CD8-positive, alpha-beta memory T cell (primary cell): ENCODE results near the gene SLC38A4. TPM values are rescaled to one million over a fixed set of nuclear protein-coding genes. Genes with fewer than 3 reads are reported as not detected.

Experiments used
- CTCF ChIA-PET: fragments of 350-600 bp; sonication (Branson Sonifier 250); formaldehyde crosslinking; loops from one replicate; lab custom pipeline; 2021; ENCODE audit warnings: antibody characterized with exemption; lab: Charles Lee
- POLR2A ChIA-PET: fragments of 350-600 bp; sonication (Branson Sonifier 250); formaldehyde crosslinking; loops from one replicate; lab custom pipeline; 2021; ENCODE audit warnings: antibody characterized with exemption; lab: Charles Lee
- DNase-seq, 5 donors: peaks; one replicate each; pipeline versions ENCODE4 v3.0.0 to v3.0.0-alpha.2; 2020 to 2022; ENCODE audit warnings: mixed read lengths in 1 of 5
- H3K27ac ChIP-seq: one replicate; pipeline ENCODE4 v1.7.0; 2013; ENCODE audit warnings: low read depth, mild to moderate bottlenecking, low read length, moderate library complexity
- H3K27me3 ChIP-seq: 2 replicates; pipeline ENCODE4 v1.7.0; 2013; ENCODE audit warnings: low read length, mild to moderate bottlenecking; ENCODE audit not compliant: insufficient read depth, poor library complexity, severe bottlenecking
- H3K36me3 ChIP-seq: 2 replicates; pipeline ENCODE4 v1.7.0; 2013; ENCODE audit warnings: mild to moderate bottlenecking, low read length, moderate library complexity; ENCODE audit not compliant: insufficient read depth
- H3K4me1 ChIP-seq: 2 replicates; pipeline ENCODE4 v1.7.0; 2013; ENCODE audit warnings: mild to moderate bottlenecking, low read length, moderate library complexity; ENCODE audit not compliant: insufficient read depth
- H3K4me3 ChIP-seq: 2 replicates; pipeline ENCODE4 v1.7.0; 2013; ENCODE audit warnings: mild to moderate bottlenecking, low read length
- H3K9me3 ChIP-seq: 2 replicates; pipeline ENCODE4 v1.7.0; 2013; ENCODE audit warnings: mild to moderate bottlenecking, low read length
- H3K27ac Mint-ChIP-seq, 8 donors: one replicate each; pipeline ENCODE4 v1.8.0; 2020 to 2021; ENCODE audit warnings: mixed read lengths in 8 of 8, mild to moderate bottlenecking in 6 of 8, inconsistent platforms in 3 of 8, moderate library complexity in 3 of 8
- H3K27me3 Mint-ChIP-seq, 2 donors: one replicate each; pipeline ENCODE4 v1.8.0; 2020 to 2021; ENCODE audit warnings: mixed read lengths in 2 of 2, mild to moderate bottlenecking in 1 of 2, moderate library complexity in 1 of 2
- H3K36me3 Mint-ChIP-seq, 3 donors: one replicate each; pipeline ENCODE4 v1.8.0; 2020 to 2021; ENCODE audit warnings: mixed read lengths in 3 of 3, inconsistent platforms in 1 of 3, mild to moderate bottlenecking in 1 of 3
- H3K4me1 Mint-ChIP-seq, 3 donors: one replicate each; pipeline ENCODE4 v1.8.0; 2020 to 2021; ENCODE audit warnings: mixed read lengths in 3 of 3, inconsistent platforms in 1 of 3, mild to moderate bottlenecking in 1 of 3
- H3K4me3 Mint-ChIP-seq, 7 donors: one replicate each; pipeline ENCODE4 v1.8.0; 2020 to 2021; ENCODE audit warnings: mixed read lengths in 7 of 7, mild to moderate bottlenecking in 6 of 7, moderate library complexity in 4 of 7, inconsistent platforms in 2 of 7
- H3K9me3 Mint-ChIP-seq, 5 donors: one replicate each; pipeline ENCODE4 v1.8.0; 2020 to 2022; ENCODE audit warnings: mixed read lengths in 5 of 5, mild to moderate bottlenecking in 3 of 5, moderate library complexity in 2 of 5, inconsistent platforms in 1 of 5
- polyA plus RNA-seq: library from polyadenylated mRNA; unstranded; fragments of 300-500 nt; fragmentation: Illumina TruSeq; gene quantifications from one replicate; pipeline ENCODE4 v1.2.3, GENCODE V29; 2021
- total RNA-seq, 2 experiments: library from RNA; stranded (reverse); gene quantifications; one replicate each; pipeline ENCODE4 v1.2.3, GENCODE V29; 2021

Gene SLC38A4
- total and polyA plus RNA-seq, 3 experiments from 2014 or later = not detected

GRCh38 chr12:46771268-46771827, 54.4 kb downstream of the SLC38A4 start:
- peaks cover 3% of the 10 kb centered on the region for H3K27me3 ChIP-seq
- no peaks in the 10 kb centered on the region for H3K36me3 ChIP-seq
- H3K27ac ChIP-seq = no peak overlapping the region
- H3K4me1 Mint-ChIP-seq = no peaks in the 10 kb centered on the region
- CTCF ChIA-PET = no interaction called here
- no peak overlapping the region for H3K4me3 ChIP-seq
- H3K9me3 Mint-ChIP-seq = no peaks in the 10 kb centered on the region
- no peaks in the 10 kb centered on the region for H3K4me1 ChIP-seq
- H3K4me3 Mint-ChIP-seq = no peak overlapping the region
- no peaks in the 10 kb centered on the region for H3K9me3 ChIP-seq
- DNase-seq = no peak
- no peaks in the 10 kb centered on the region for H3K36me3 Mint-ChIP-seq
- no peak overlapping the region for H3K27ac Mint-ChIP-seq
- H3K27me3 Mint-ChIP-seq = peaks cover 2 to 18% of the 10 kb centered on the region in 2 donors
- POLR2A ChIA-PET = no interaction called here

GRCh38 chr12:46770501-46771183, 55.2 kb downstream of the SLC38A4 start:
- Histone ChIP-seq H3K27ac (no peak overlapping the region), H3K4me3 (no peak overlapping the region), H3K36me3 (no peaks in the 10 kb centered on the region), H3K27me3 (peaks cover 3% of the 10 kb centered on the region), H3K9me3 (no peaks in the 10 kb centered on the region), H3K4me1 (no peaks in the 10 kb centered on the region)
- DNase-seq = no peak
- Mint-ChIP-seq H3K27ac (no peak overlapping the region), H3K36me3 (no peaks in the 10 kb centered on the region), H3K9me3 (no peaks in the 10 kb centered on the region), H3K4me1 (no peaks in the 10 kb centered on the region), H3K27me3 (peaks cover 4 to 23% of the 10 kb centered on the region in 2 donors), H3K4me3 (no peak overlapping the region)
- CTCF ChIA-PET = no interaction called here
- POLR2A ChIA-PET = no interaction called here

- Mint-ChIP-seq H3K27ac (no peak overlapping the region), H3K36me3 (peaks cover 0 to 15% (median 0%) of the 10 kb centered on the region in 3 donors), H3K27me3 (peaks cover 4 to 21% of the 10 kb centered on the region in 2 donors), H3K4me1 (no peaks in the 10 kb centered on the region), H3K4me3 (no peak overlapping the region), H3K9me3 (peaks cover 0 to 12% (median 1%) of the 10 kb centered on the region in 5 donors)
- CTCF ChIA-PET = no interaction called here
- Histone ChIP-seq H3K27ac (no peak overlapping the region), H3K9me3 (no peaks in the 10 kb centered on the region), H3K4me1 (no peaks in the 10 kb centered on the region), H3K4me3 (no peak overlapping the region), H3K27me3 (peaks cover 1% of the 10 kb centered on the region), H3K36me3 (no peaks in the 10 kb centered on the region)
- POLR2A ChIA-PET = no interaction called here
- no peak for DNase-seq
These were observed 61.8 kb downstream of the SLC38A4 start for GRCh38 chr12:46764005-46764404.

- CTCF ChIA-PET = no interaction called here
- no peak for DNase-seq
- peaks cover 2 to 12% (median 7%) of the 10 kb centered on the region in 5 donors for H3K9me3 Mint-ChIP-seq
- no peak overlapping the region for H3K27ac ChIP-seq
- no peak overlapping the region for H3K27ac Mint-ChIP-seq
- H3K9me3 ChIP-seq = no peaks in the 10 kb centered on the region
- H3K4me1 Mint-ChIP-seq = no peaks in the 10 kb centered on the region
- H3K36me3 Mint-ChIP-seq = peaks cover 0 to 18% (median 0%) of the 10 kb centered on the region in 3 donors
- no peak overlapping the region for H3K4me3 Mint-ChIP-seq
- peaks cover 4 to 17% of the 10 kb centered on the region in 2 donors for H3K27me3 Mint-ChIP-seq
- no peaks in the 10 kb centered on the region for H3K36me3 ChIP-seq
- no peaks in the 10 kb centered on the region for H3K27me3 ChIP-seq
- POLR2A ChIA-PET = no interaction called here
- no peak overlapping the region for H3K4me3 ChIP-seq
- no peaks in the 10 kb centered on the region for H3K4me1 ChIP-seq
These were observed 62.6 kb downstream of the SLC38A4 start for GRCh38 chr12:46763230-46763629.

- no peak for DNase-seq
- Histone ChIP-seq H3K27me3 (no peaks in the 10 kb centered on the region), H3K27ac (no peak overlapping the region), H3K36me3 (no peaks in the 10 kb centered on the region), H3K4me1 (no peaks in the 10 kb centered on the region), H3K9me3 (no peaks in the 10 kb centered on the region), H3K4me3 (no peak overlapping the region)
- H3K36me3 Mint-ChIP-seq = peaks cover 0 to 23% (median 0%) of the 10 kb centered on the region in 3 donors
- H3K9me3 Mint-ChIP-seq = peaks cover 6 to 35% (median 13%) of the 10 kb centered on the region in 5 donors
- H3K4me1 Mint-ChIP-seq = peaks cover 9 to 17% (median 9%) of the 10 kb centered on the region in 3 donors
- POLR2A ChIA-PET = no interaction called here
- CTCF ChIA-PET = no interaction called here
- no peak overlapping the region for H3K4me3 Mint-ChIP-seq
- no peaks in the 10 kb centered on the region for H3K27me3 Mint-ChIP-seq
- no peak overlapping the region for H3K27ac Mint-ChIP-seq
These were observed 71.2 kb downstream of the SLC38A4 start for GRCh38 chr12:46754550-46754949.

- peaks cover 9 to 17% (median 9%) of the 10 kb centered on the region in 3 donors for H3K4me1 Mint-ChIP-seq
- ChIA-PET CTCF (no interaction called here), POLR2A (no interaction called here)
- H3K4me3 Mint-ChIP-seq = no peak overlapping the region
- H3K4me3 ChIP-seq = no peak overlapping the region
- H3K36me3 Mint-ChIP-seq = peaks cover 0 to 11% (median 0%) of the 10 kb centered on the region in 3 donors
- H3K27me3 ChIP-seq = no peaks in the 10 kb centered on the region
- no peak overlapping the region for H3K27ac Mint-ChIP-seq
- no peak overlapping the region for H3K27ac ChIP-seq
- DNase-seq = no peak
- no peaks in the 10 kb centered on the region for H3K4me1 ChIP-seq
- H3K9me3 ChIP-seq = no peaks in the 10 kb centered on the region
- H3K9me3 Mint-ChIP-seq = peaks cover 8 to 38% (median 20%) of the 10 kb centered on the region in 5 donors
- H3K36me3 ChIP-seq = no peaks in the 10 kb centered on the region
- peaks cover 0 to 7% of the 10 kb centered on the region in 2 donors for H3K27me3 Mint-ChIP-seq
These were observed 73.4 kb downstream of the SLC38A4 start for GRCh38 chr12:46752396-46752795.

- Histone ChIP-seq H3K4me3 (no peak overlapping the region), H3K36me3 (no peaks in the 10 kb centered on the region), H3K27me3 (no peaks in the 10 kb centered on the region), H3K4me1 (no peaks in the 10 kb centered on the region), H3K27ac (no peak overlapping the region), H3K9me3 (no peaks in the 10 kb centered on the region)
- peaks cover 0 to 5% (median 0%) of the 10 kb centered on the region in 3 donors for H3K36me3 Mint-ChIP-seq
- POLR2A ChIA-PET = no interaction called here
- peaks cover 0 to 7% of the 10 kb centered on the region in 2 donors for H3K27me3 Mint-ChIP-seq
- CTCF ChIA-PET = no interaction called here
- H3K4me1 Mint-ChIP-seq = peaks cover 9 to 17% (median 9%) of the 10 kb centered on the region in 3 donors
- H3K4me3 Mint-ChIP-seq = no peak overlapping the region
- DNase-seq = no peak
- peak overlapping the region in 1 of 8 donors; percentile 57 for H3K27ac Mint-ChIP-seq
- H3K9me3 Mint-ChIP-seq = peaks cover 8 to 39% (median 22%) of the 10 kb centered on the region in 5 donors
These were observed 74.6 kb downstream of the SLC38A4 start for GRCh38 chr12:46751173-46751572.

- DNase-seq = no peak
- H3K27ac ChIP-seq = no peak overlapping the region
- no peaks in the 10 kb centered on the region for H3K4me1 ChIP-seq
- Mint-ChIP-seq H3K27ac (no peak overlapping the region), H3K4me1 (peaks cover 9 to 17% (median 9%) of the 10 kb centered on the region in 3 donors), H3K9me3 (peaks cover 8 to 51% (median 33%) of the 10 kb centered on the region in 5 donors), H3K36me3 (peaks cover 0 to 6% (median 0%) of the 10 kb centered on the region in 3 donors), H3K4me3 (no peak overlapping the region), H3K27me3 (peaks cover 2 to 13% of the 10 kb centered on the region in 2 donors)
- H3K36me3 ChIP-seq = no peaks in the 10 kb centered on the region
- no peak overlapping the region for H3K4me3 ChIP-seq
- no peaks in the 10 kb centered on the region for H3K9me3 ChIP-seq
- CTCF ChIA-PET = no interaction called here
- POLR2A ChIA-PET = no interaction called here
- no peaks in the 10 kb centered on the region for H3K27me3 ChIP-seq
These were observed 76.5 kb downstream of the SLC38A4 start for GRCh38 chr12:46749322-46749721.
